K562 (cell line): ENCODE measurements around the gene CAMSAP2. TPM values are rescaled to one million over a fixed set of nuclear protein-coding genes. Genes with fewer than 3 reads are reported as not detected.
A peak's percentile ranks its signal among the peaks of the same experiment; 100 is the strongest.

ENCODE experiments used
- ATAC-seq: fragments of 200-7000 bp; cut with Tn5 transposase; 3 replicates; pipeline ENCODE4 v1.9.1; 2020; ENCODE audit warnings: moderate library complexity
- BruUV-seq: library from RNA; stranded (reverse); fragments of 400-500 nt; replicated peaks from 2 replicates; lab custom pipeline; 2021; lab: Mats Ljungman, UMichigan
- CTCF ChIA-PET: fragments of 300-600 bp; formaldehyde crosslinking; extraction: SDS; loops from one replicate; lab custom pipeline; 2021; ENCODE audit warnings: low intra/inter-chr PET ratio; lab: Yijun Ruan, JAX
- POLR2A ChIA-PET: fragments of 300-600, 350-650 bp; sonication (Branson Sonifier 250); formaldehyde crosslinking; extraction: SDS; loops from one replicate; lab custom pipeline; 2021; ENCODE audit warnings: antibody characterized with exemption, inconsistent platforms; lab: Yijun Ruan, JAX
- DNase-seq, 4 experiments: peaks; one replicate each; pipeline versions ENCODE4 v3.0.0 to v3.0.0-alpha.2; 2011 to 2018; ENCODE audit warnings: low spot score in 3 of 4, mixed read lengths in 3 of 4; ENCODE audit errors: extremely low read depth in 1 of 4
- FAIRE-seq: peaks from 2 replicates; lab custom pipeline; 2011; peaks lifted over from hg19 to GRCh38; lab: Jason Lieb, UNC
- H2AFZ ChIP-seq: 2 replicates; pipeline ENCODE4 v1.6.0; 2011; ENCODE audit warnings: low read depth, low read length, control low read depth, inconsistent platforms
- H3K27ac ChIP-seq: fragments of 200-600 bp; 3 replicates; pipeline ENCODE4 v1.8.0; 2011; ENCODE audit warnings: low read depth, mild to moderate bottlenecking, control low read depth, inconsistent platforms, low read length, moderate library complexity, mixed read lengths; ENCODE audit errors: extremely low read depth
- H3K27me3 ChIP-seq, 2 experiments: fragments of 300-600 bp in 1 of 2; 2 replicates in 1 of 2; 3 replicates in 1 of 2; pipeline versions ENCODE4 v1.6.0 to v1.8.0; 2011; ENCODE audit warnings: inconsistent platforms in 2 of 2, low read length in 2 of 2, mild to moderate bottlenecking in 1 of 2, mixed read lengths in 1 of 2, moderate library complexity in 1 of 2; ENCODE audit not compliant: control insufficient read depth in 2 of 2, insufficient read depth in 2 of 2
- H3K36me3 ChIP-seq: fragments of 300-600 bp; 3 replicates; pipeline ENCODE4 v1.8.0; 2011; ENCODE audit warnings: mild to moderate bottlenecking, low read length, inconsistent platforms; ENCODE audit not compliant: control insufficient read depth, insufficient read depth
- H3K4me1 ChIP-seq, 2 experiments: fragments of 200-600 bp in 1 of 2; replicated peaks in 1 of 2; 2 replicates in 1 of 2; 3 replicates in 1 of 2; pipeline versions ENCODE4 v1.5.1 to v1.8.0; 2011; ENCODE audit warnings: inconsistent platforms in 2 of 2, low read length in 2 of 2, mild to moderate bottlenecking in 1 of 2, mixed read lengths in 1 of 2, moderate library complexity in 1 of 2; ENCODE audit not compliant: control insufficient read depth in 2 of 2, insufficient read depth in 2 of 2
- H3K4me2 ChIP-seq: 2 replicates; pipeline ENCODE4 v1.6.1; 2011; ENCODE audit warnings: low read length, control low read depth, inconsistent platforms, mixed read lengths; ENCODE audit not compliant: insufficient read depth
- H3K4me3 ChIP-seq: fragments of 200-600 bp; sonication (generic), shearing (Covaris generic); 2 replicates; pipeline ENCODE4 v1.5.1; 2016; ENCODE audit warnings: control low read depth, inconsistent platforms
- H3K79me2 ChIP-seq: fragments of 200-600 bp; 3 replicates; pipeline ENCODE4 v1.8.0; 2011; ENCODE audit warnings: low read length, inconsistent platforms; ENCODE audit not compliant: control insufficient read depth, insufficient read depth
- H3K9ac ChIP-seq, 2 experiments: 2 replicates each; pipeline versions ENCODE4 v1.6.0 to v1.6.1; 2011; ENCODE audit warnings: low read depth in 2 of 2, low read length in 2 of 2, control low read depth in 1 of 2, inconsistent platforms in 1 of 2, mild to moderate bottlenecking in 1 of 2, mixed read lengths in 1 of 2; ENCODE audit not compliant: insufficient read depth in 1 of 2
- H3K9me1 ChIP-seq: one replicate; pipeline ENCODE4 v1.6.0; 2011; ENCODE audit warnings: inconsistent platforms, mild to moderate bottlenecking, low read length, moderate library complexity; ENCODE audit not compliant: control insufficient read depth, insufficient read depth
- H3K9me3 ChIP-seq: replicated peaks from 2 replicates; pipeline ENCODE4 v1.5.1; 2011; ENCODE audit warnings: low read depth, low read length, inconsistent platforms; ENCODE audit not compliant: control insufficient read depth, insufficient read depth
- H4K20me1 ChIP-seq: replicated peaks from 2 replicates; pipeline ENCODE4 v1.6.1; 2011; ENCODE audit warnings: low read length, inconsistent platforms, mixed read lengths; ENCODE audit not compliant: control insufficient read depth, insufficient read depth
- ATF1 ChIP-seq, 2 experiments: fragments of 450-650 bp in 1 of 2; IDR thresholded peaks; 2 replicates each; pipeline ENCODE4 v1.6.1; 2016; ENCODE audit warnings: missing compliant biosample characterization in 1 of 2, missing genetic modification characterization in 1 of 2
- BHLHE40 ChIP-seq: IDR thresholded peaks from 2 replicates; pipeline ENCODE4 v1.6.1; 2011; ENCODE audit warnings: low read length, improper control_type of control experiment
- CHD1 ChIP-seq: fragments of 200-600 bp; sonication (generic); IDR thresholded peaks from one replicate; pipeline ENCODE4 v1.6.1; 2012; ENCODE audit warnings: mild to moderate bottlenecking, moderate library complexity, low read length, inconsistent platforms
- DACH1 ChIP-seq: fragments of 450-650 bp; IDR thresholded peaks from 2 replicates; pipeline ENCODE4 v1.6.1; 2018; ENCODE audit not compliant: partially characterized antibody
- EHMT2 ChIP-seq: fragments of 450-650 bp; IDR thresholded peaks from 2 replicates; pipeline ENCODE4 v1.6.1; 2018; ENCODE audit warnings: antibody characterized with exemption
- ELK3 ChIP-seq: fragments of 450-650 bp; formaldehyde crosslinking; IDR thresholded peaks from 2 replicates; pipeline ENCODE4 v1.4.0; 2020; ENCODE audit warnings: mild to moderate bottlenecking
- ERF ChIP-seq: fragments of 450-650 bp; formaldehyde crosslinking; IDR thresholded peaks from 2 replicates; pipeline ENCODE4 v1.4.0; 2020; ENCODE audit warnings: mild to moderate bottlenecking, mixed read lengths
- ETV1 ChIP-seq: fragments of 450-650 bp; conservative IDR thresholded peaks from 2 replicates; pipeline ENCODE4 v1.6.1; 2016; ENCODE audit warnings: missing genetic modification characterization, control low read depth, low read depth, missing compliant biosample characterization
- FOS ChIP-seq: IDR thresholded peaks from 3 replicates; pipeline ENCODE4 v1.6.1; 2011; ENCODE audit not compliant: insufficient read length; ENCODE audit errors: extremely low read depth
- HLTF ChIP-seq: fragments of 450-650 bp; IDR thresholded peaks from 2 replicates; pipeline ENCODE4 v1.6.1; 2016
- HMG20A ChIP-seq: fragments of 450-650 bp; formaldehyde crosslinking; conservative IDR thresholded peaks from 2 replicates; pipeline ENCODE4 v1.4.0; 2020; ENCODE audit warnings: mild to moderate bottlenecking, mixed read lengths
- KDM1A ChIP-seq, 2 experiments: fragments of 450-650 bp; IDR thresholded peaks; 2 replicates each; pipeline ENCODE4 v1.6.1; 2016; ENCODE audit warnings: mild to moderate bottlenecking in 2 of 2
- NCOR1 ChIP-seq: fragments of 450-650 bp; IDR thresholded peaks from 2 replicates; pipeline ENCODE4 v1.6.1; 2016; ENCODE audit warnings: mild to moderate bottlenecking, moderate library complexity
- PATZ1 ChIP-seq: fragments of 250-450 bp; sonication (Bioruptor Pico); IDR thresholded peaks from 2 replicates; pipeline ENCODE4 v1.5.0; 2020; ENCODE audit warnings: mild to moderate bottlenecking, borderline replicate concordance
- PREB ChIP-seq: sonication (generic); formaldehyde crosslinking; IDR thresholded peaks from 2 replicates; pipeline ENCODE4 v1.8.1; 2023; ENCODE audit warnings: mild to moderate bottlenecking, missing genetic modification reagents
- ZBTB34 ChIP-seq: fragments of 250-450 bp; sonication (Bioruptor Pico); IDR thresholded peaks from 2 replicates; pipeline ENCODE4 v1.8.0; 2021; ENCODE audit warnings: mild to moderate bottlenecking, moderate library complexity
- ZC3H11A ChIP-seq: IDR thresholded peaks from 2 replicates; pipeline ENCODE4 v1.6.1; 2012; ENCODE audit warnings: low read depth, low read length, improper control_type of control experiment
- WGBS: fragments of 100-300 bp; shearing (Covaris generic); methylation state at CpG from one replicate; pipeline ENCODE4 v1.1.6; 2016; ENCODE audit warnings: low coverage, mixed read lengths; ENCODE audit not compliant: insufficient coverage; ENCODE audit errors: missing lambda C conversion rate; 5-methylcytosine and 5-hydroxymethylcytosine counted together
- in situ Hi-C: fragments of 300-500 bp; cut with MboI; formaldehyde crosslinking; loops from 4 replicates; pipeline ENCODE4 v1.15.0; 2018; ENCODE audit warnings: inconsistent platforms, mixed read lengths
- intact Hi-C: fragments of 100-400 bp; cut with micrococcal nuclease; formaldehyde crosslinking; loops from 2 replicates; pipeline ENCODE4 v1.14.2; 2022
- polyA plus RNA-seq, 8 experiments: library from polyadenylated mRNA; depleted of rRNA in 4 of 8; stranded (reverse) in 5 of 8; unstranded in 3 of 8; fragments of >200 nt; fragmentation: Nextera tagmentation in 2 of 8; fragmentation: Illumina TruSeq in 1 of 8; extraction: Ambion mirVana in 2 of 8; extraction: Trizol in 1 of 8; gene quantifications; 2 replicates each; pipeline versions ENCODE4 v1.2.1 to v1.2.3, GENCODE V29; 2011 to 2014; ENCODE audit warnings: inconsistent platforms in 1 of 8, missing spikeins in 1 of 8
- total RNA-seq, 7 experiments: library from RNA; depleted of rRNA in 6 of 7; stranded (reverse); fragments of >200 nt in 6 of 7; fragmentation: Illumina TruSeq in 2 of 7; extraction: Trizol in 2 of 7; gene quantifications; 2 replicates each; pipeline versions ENCODE4 v1.2.1 to v1.2.3, GENCODE V29; 2011 to 2021; ENCODE audit warnings: low replicate concordance in 1 of 7

CAMSAP2 gene
- total and polyA plus RNA-seq, 9 of the 15 experiments (the other 6 are each of a cell fraction or from before 2014, with no cell fraction given), result 1.4 to 7.5 (median 2.7) TPM

GRCh38 chr1:200885623-200886402, 147.1 kb downstream of the CAMSAP2 start:
- peaks cover 12% of the 10 kb centered on the region; the same call in 1 of the 2 replicates for H4K20me1 ChIP-seq
- CTCF ChIA-PET, result no interaction called here
- in situ Hi-C loops, result no loop called here
- H3K27me3 ChIP-seq, result peaks cover 49 to 55% of the 10 kb centered on the region in 2 experiments
- no peak overlapping the region for H3K9ac ChIP-seq
- peaks cover 5 to 7% of the 10 kb centered on the region in 2 experiments; a peak in 4 of 5 replicates for H3K4me1 ChIP-seq
- FAIRE-seq (peak; percentile 19), DNase-seq (no peak), ATAC-seq (no peak)
- POLR2A ChIA-PET, result interaction anchor here (1.0 to 1.7 kb wide), 2 partner anchors 10 to 15 kb away, joined by 3 to 7 read pairs; no protein-coding TSS in a partner anchor
- H3K79me2 ChIP-seq, result no peaks in the 10 kb centered on the region
- intact Hi-C loops, result no loop called here
- H3K9me3 ChIP-seq, result no peaks in the 10 kb centered on the region
- H3K4me3 ChIP-seq, result no peak overlapping the region
- H2AFZ ChIP-seq, result no peak overlapping the region
- WGBS, result 21% methylated on average over 6 of the region's 6 CpGs
- no peak overlapping the region for H3K4me2 ChIP-seq
- no TSS peak for BruUV-seq
- H3K27ac ChIP-seq, result no peak overlapping the region
- no peaks in the 10 kb centered on the region for H3K9me1 ChIP-seq
- no peaks in the 10 kb centered on the region for H3K36me3 ChIP-seq
- TF ChIP-seq ZBTB34 (CRISPR knock-in tag) (no peak), PREB (no peak), ERF (CRISPR knock-in tag) (no peak), ZC3H11A (no peak), DACH1 (no peak), ATF1 (CRISPR knock-in tag; IDR thresholded peaks at IDR 0.05) (no peak), ATF1 (tag; IDR thresholded peaks at IDR 0.05) (no peak), CHD1 (no peak), ELK3 (CRISPR knock-in tag) (no peak), ETV1 (no peak), KDM1A (IDR thresholded peaks at IDR 0.05) (peak; percentile 56 to 76; a peak in 3 of 4 replicates), HLTF (no peak), EHMT2 (no peak), PATZ1 (no peak), BHLHE40 (peak; percentile 70), FOS (no peak), NCOR1 (no peak), HMG20A (no peak)
